Measurements from ENCODE around the gene RAD51B. TPM values are rescaled to one million over a fixed set of nuclear protein-coding genes. Genes with fewer than 3 reads are reported as not detected.

Gene RAD51B
- total and polyA plus RNA-seq, 9 of the 15 experiments (the other 6 are each of a cell fraction or from before 2014, with no cell fraction given): 8.5 to 17.3 (median 11.3) TPM

DNA sequence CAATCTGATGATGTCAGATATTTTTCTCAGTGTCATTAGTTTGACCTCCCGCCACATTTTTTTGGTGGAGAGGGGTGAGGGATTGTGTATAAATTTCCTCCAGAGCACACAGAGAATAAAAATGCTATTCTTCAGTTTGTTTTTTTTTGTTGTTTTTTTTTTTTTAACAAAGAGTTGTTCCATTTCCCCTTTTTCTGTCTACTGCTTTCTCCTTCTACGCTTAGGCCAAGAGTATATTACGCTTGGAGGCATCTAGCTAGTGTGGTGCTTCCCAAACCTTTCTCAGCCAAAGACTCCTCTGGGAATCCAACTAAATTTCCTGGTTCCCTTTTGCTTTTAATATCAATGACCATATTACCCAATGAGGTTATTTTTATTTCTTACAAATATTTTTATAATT, 507.7 kb downstream of the RAD51B start:
- DNase-seq (ENCODE audit: extremely low read depth in 1 of 4, low spot score in 3 of 4): no peak
- FAIRE-seq: no peak
- in situ Hi-C loops (cut with MboI) (no loop called here), intact Hi-C loops (cut with micrococcal nuclease) (no loop called here)
- H3K9me1 ChIP-seq (ENCODE audit: control insufficient read depth, insufficient read depth, low read length): no peaks in the 10 kb centered on the region
- TF ChIP-seq LARP7 (IDR thresholded peaks at IDR 0.05): no peak
- no peak for TF ChIP-seq RAD21 (CRISPR knock-in tag; conservative IDR thresholded peaks at IDR 0.05 in 1 of 2, IDR thresholded peaks at IDR 0.05 in 1 of 2)
- TF ChIP-seq, protein P1, sequence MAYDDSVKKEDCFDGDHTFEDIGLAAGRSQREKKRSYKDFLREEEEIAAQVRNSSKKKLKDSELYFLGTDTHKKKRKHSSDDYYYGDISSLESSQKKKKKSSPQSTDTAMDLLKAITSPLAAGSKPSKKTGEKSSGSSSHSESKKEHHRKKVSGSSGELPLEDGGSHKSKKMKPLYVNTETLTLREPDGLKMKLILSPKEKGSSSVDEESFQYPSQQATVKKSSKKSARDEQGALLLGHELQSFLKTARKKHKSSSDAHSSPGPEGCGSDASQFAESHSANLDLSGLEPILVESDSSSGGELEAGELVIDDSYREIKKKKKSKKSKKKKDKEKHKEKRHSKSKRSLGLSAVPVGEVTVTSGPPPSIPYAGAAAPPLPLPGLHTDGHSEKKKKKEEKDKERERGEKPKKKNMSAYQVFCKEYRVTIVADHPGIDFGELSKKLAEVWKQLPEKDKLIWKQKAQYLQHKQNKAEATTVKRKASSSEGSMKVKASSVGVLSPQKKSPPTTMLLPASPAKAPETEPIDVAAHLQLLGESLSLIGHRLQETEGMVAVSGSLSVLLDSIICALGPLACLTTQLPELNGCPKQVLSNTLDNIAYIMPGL (CRISPR knock-in tag; IDR thresholded peaks at IDR 0.05): no peak
- no peak for TF ChIP-seq PHF21A (IDR thresholded peaks at IDR 0.05; ENCODE audit: borderline replicate concordance, low read depth)
- no peak for TF ChIP-seq JUN (IDR thresholded peaks at IDR 0.05; ENCODE audit: borderline replicate concordance, low read depth, low read length)
- no peak for TF ChIP-seq JUN (CRISPR knock-in tag; IDR thresholded peaks at IDR 0.05; ENCODE audit: borderline replicate concordance)
- no peak for TF ChIP-seq LEF1 (IDR thresholded peaks at IDR 0.05)
- TF ChIP-seq CHD2 (IDR thresholded peaks at IDR 0.05; ENCODE audit: low read depth, low read length): no peak
- no peak for TF ChIP-seq ZNF12 (CRISPR knock-in tag; IDR thresholded peaks at IDR 0.05)
- no peak for TF ChIP-seq MBD2 (IDR thresholded peaks at IDR 0.05; ENCODE audit: borderline replicate concordance, low read depth)
- TF ChIP-seq, protein P2, sequence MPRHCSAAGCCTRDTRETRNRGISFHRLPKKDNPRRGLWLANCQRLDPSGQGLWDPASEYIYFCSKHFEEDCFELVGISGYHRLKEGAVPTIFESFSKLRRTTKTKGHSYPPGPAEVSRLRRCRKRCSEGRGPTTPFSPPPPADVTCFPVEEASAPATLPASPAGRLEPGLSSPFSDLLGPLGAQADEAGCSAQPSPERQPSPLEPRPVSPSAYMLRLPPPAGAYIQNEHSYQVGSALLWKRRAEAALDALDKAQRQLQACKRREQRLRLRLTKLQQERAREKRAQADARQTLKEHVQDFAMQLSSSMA (CRISPR knock-in tag; IDR thresholded peaks at IDR 0.05): no peak
- BruUV-seq (replicated peaks): no TSS peak
- H3K27me3 ChIP-seq (ENCODE audit: control insufficient read depth in 2 of 2, insufficient read depth in 2 of 2, low read length in 2 of 2): no peaks in the 10 kb centered on the region
- H3K4me1 ChIP-seq (replicated peaks in 1 of 2; ENCODE audit: control insufficient read depth in 2 of 2, insufficient read depth in 2 of 2, low read length in 2 of 2): no peaks in the 10 kb centered on the region
- ChIA-PET POLR2A (no interaction called here), CTCF (ENCODE audit: low intra/inter-chr PET ratio) (no interaction called here)
- H3K36me3 ChIP-seq (ENCODE audit: control insufficient read depth, insufficient read depth, low read length): no peaks in the 10 kb centered on the region
- no peak overlapping the region for H3K27ac ChIP-seq (ENCODE audit: extremely low read depth, low read depth, low read length)
- no peak overlapping the region for H2AFZ ChIP-seq (ENCODE audit: low read depth, low read length)
- no peaks in the 10 kb centered on the region for H4K20me1 ChIP-seq (replicated peaks; ENCODE audit: control insufficient read depth, insufficient read depth, low read length)
- H3K4me3 ChIP-seq: no peak overlapping the region
- no peaks in the 10 kb centered on the region for H3K9me3 ChIP-seq (replicated peaks; ENCODE audit: control insufficient read depth, insufficient read depth, low read depth, low read length)
- 100% methylated on average over 2 of the region's 3 CpGs for WGBS (ENCODE audit: insufficient coverage, low coverage, missing lambda C conversion rate)
- no peak overlapping the region for H3K4me2 ChIP-seq (ENCODE audit: insufficient read depth, low read length)
- no peak overlapping the region for H3K9ac ChIP-seq (ENCODE audit: insufficient read depth in 1 of 2, low read depth in 2 of 2, low read length in 2 of 2)
- no peak for ATAC-seq
- H3K79me2 ChIP-seq (ENCODE audit: control insufficient read depth, insufficient read depth, low read length): no peaks in the 10 kb centered on the region

All from K562 (cell line).